HL-60 (cell line): Measurements from ENCODE around the gene KCNK7.

Experiments
- DNase-seq, 2 experiments: peaks; one replicate each; pipeline ENCODE4 v3.0.0-alpha.2; 2010 to 2020; ENCODE audit warnings: low read depth in 1 of 2, low spot score in 1 of 2
- H3K27ac ChIP-seq: fragments of 250-450 bp; sonication (Bioruptor Pico); replicated peaks from 2 replicates; pipeline ENCODE4 v1.5.1; 2020; ENCODE audit warnings: mild to moderate bottlenecking, moderate library complexity
- H3K27me3 ChIP-seq: fragments of 250-450 bp; sonication (Bioruptor Pico); 2 replicates; pipeline ENCODE4 v1.5.1; 2021; ENCODE audit warnings: mild to moderate bottlenecking, moderate library complexity; ENCODE audit not compliant: insufficient read depth, poor library complexity, severe bottlenecking
- H3K4me3 ChIP-seq: replicated peaks from 2 replicates; pipeline ENCODE4 v1.5.1; 2011; ENCODE audit warnings: mild to moderate bottlenecking, control low read depth, low read length; ENCODE audit not compliant: insufficient read depth
- GABPA ChIP-seq: IDR thresholded peaks from 2 replicates; pipeline ENCODE4 v1.6.1; 2012; ENCODE audit warnings: low read depth
- POLR2AphosphoS5 ChIP-seq: IDR thresholded peaks from 2 replicates; pipeline ENCODE4 v1.6.1; 2012; ENCODE audit warnings: low read depth
- SPI1 ChIP-seq: IDR thresholded peaks from 2 replicates; pipeline ENCODE4 v1.6.1; 2012; ENCODE audit warnings: low read depth, mild to moderate bottlenecking, borderline replicate concordance
- TF ChIP-seq, protein P1 (sequence below): IDR thresholded peaks from 2 replicates; pipeline ENCODE4 v1.6.1; 2012; ENCODE audit warnings: low read depth; ENCODE audit not compliant: insufficient replicate concordance
- TF ChIP-seq, protein P2 (sequence below): IDR thresholded peaks from one replicate; pipeline ENCODE4 v1.5.1; 2011; ENCODE audit warnings: low read length, control low read depth, inconsistent platforms; ENCODE audit not compliant: insufficient read depth

Gene KCNK7

DNA sequence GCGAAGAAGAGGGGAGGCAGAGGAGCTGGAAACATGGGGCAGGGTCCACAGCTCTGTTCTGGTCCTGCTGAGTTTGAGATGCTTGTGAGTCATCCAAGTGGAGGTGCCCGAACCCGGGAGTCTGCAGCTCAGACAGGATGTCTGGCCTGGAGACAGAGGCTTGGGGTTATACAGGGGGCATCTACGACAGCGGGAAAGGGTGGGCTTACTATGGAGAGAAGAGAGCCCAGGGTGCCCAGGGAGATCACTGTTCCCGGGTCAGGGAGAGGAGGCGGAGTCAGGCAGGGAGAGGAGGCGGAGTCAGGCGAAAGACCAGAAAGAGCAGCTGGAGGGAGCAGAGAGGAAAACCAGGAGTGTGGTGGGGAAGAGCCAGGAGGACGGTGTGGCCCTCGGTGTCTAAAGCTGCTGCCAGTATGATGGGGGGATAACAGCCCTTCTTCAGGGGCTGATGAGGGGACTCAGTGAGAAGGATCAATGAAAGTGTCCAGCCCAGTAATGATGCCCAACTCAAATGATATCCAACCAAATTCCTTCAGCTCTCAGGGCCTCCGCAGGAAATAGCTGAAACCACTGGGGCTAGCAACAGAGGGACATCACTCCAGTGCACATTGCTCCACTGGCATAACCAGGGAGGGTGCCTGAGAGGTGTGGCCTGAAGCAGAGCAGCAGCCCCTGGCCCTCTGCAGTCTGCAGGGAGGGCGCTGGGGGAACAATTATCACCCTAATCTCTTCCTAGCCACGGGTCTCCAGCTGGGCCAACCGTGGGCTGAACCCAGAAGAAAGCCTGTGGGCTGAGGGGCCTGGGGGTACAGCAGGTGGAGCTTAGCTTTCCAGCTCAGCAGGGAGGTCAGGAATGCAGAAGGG lies 34.8 kb downstream of the KCNK7 start:
- no peaks in the 10 kb centered on the region for H3K27me3 ChIP-seq
- no peak for DNase-seq
- H3K27ac ChIP-seq: no peak overlapping the region
- TF ChIP-seq, protein P1, sequence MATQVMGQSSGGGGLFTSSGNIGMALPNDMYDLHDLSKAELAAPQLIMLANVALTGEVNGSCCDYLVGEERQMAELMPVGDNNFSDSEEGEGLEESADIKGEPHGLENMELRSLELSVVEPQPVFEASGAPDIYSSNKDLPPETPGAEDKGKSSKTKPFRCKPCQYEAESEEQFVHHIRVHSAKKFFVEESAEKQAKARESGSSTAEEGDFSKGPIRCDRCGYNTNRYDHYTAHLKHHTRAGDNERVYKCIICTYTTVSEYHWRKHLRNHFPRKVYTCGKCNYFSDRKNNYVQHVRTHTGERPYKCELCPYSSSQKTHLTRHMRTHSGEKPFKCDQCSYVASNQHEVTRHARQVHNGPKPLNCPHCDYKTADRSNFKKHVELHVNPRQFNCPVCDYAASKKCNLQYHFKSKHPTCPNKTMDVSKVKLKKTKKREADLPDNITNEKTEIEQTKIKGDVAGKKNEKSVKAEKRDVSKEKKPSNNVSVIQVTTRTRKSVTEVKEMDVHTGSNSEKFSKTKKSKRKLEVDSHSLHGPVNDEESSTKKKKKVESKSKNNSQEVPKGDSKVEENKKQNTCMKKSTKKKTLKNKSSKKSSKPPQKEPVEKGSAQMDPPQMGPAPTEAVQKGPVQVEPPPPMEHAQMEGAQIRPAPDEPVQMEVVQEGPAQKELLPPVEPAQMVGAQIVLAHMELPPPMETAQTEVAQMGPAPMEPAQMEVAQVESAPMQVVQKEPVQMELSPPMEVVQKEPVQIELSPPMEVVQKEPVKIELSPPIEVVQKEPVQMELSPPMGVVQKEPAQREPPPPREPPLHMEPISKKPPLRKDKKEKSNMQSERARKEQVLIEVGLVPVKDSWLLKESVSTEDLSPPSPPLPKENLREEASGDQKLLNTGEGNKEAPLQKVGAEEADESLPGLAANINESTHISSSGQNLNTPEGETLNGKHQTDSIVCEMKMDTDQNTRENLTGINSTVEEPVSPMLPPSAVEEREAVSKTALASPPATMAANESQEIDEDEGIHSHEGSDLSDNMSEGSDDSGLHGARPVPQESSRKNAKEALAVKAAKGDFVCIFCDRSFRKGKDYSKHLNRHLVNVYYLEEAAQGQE: no peak
- no peak for TF ChIP-seq SPI1
- TF ChIP-seq POLR2AphosphoS5: no peak
- TF ChIP-seq, protein P2, sequence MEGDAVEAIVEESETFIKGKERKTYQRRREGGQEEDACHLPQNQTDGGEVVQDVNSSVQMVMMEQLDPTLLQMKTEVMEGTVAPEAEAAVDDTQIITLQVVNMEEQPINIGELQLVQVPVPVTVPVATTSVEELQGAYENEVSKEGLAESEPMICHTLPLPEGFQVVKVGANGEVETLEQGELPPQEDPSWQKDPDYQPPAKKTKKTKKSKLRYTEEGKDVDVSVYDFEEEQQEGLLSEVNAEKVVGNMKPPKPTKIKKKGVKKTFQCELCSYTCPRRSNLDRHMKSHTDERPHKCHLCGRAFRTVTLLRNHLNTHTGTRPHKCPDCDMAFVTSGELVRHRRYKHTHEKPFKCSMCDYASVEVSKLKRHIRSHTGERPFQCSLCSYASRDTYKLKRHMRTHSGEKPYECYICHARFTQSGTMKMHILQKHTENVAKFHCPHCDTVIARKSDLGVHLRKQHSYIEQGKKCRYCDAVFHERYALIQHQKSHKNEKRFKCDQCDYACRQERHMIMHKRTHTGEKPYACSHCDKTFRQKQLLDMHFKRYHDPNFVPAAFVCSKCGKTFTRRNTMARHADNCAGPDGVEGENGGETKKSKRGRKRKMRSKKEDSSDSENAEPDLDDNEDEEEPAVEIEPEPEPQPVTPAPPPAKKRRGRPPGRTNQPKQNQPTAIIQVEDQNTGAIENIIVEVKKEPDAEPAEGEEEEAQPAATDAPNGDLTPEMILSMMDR: no peak
- TF ChIP-seq GABPA: no peak
- H3K4me3 ChIP-seq: no peak overlapping the region

DNA sequence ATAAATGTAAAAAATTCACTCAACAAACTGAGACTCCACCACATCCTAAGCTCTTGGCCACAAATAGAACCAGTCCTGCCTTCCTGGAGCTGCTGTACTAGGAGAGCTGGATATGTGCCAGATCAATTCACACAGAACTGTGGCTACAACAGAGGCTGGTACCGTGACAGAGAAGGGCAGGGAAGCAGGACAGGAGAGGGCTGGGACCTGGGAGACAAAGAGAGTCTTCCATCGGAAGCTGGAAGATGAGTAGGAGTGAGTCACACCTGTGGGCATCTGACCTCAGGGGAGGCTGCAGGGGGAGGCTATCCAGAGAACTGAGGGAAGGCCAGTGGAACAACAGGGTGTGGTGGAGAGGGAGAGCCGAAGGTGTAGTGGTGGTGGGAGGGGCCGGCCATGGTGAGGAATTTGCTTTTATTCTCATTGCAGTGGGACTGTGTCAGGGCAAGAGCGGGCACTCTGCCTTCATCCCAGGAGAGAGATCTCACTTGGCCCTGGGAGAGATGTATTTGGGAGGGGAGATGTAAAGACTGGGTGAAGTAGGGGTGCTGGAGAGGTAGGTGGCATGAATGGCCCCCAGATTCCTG lies 35.6 kb downstream of the KCNK7 start:
- TF ChIP-seq SPI1: no peak
- TF ChIP-seq, protein P2: no peak
- no peak for TF ChIP-seq POLR2AphosphoS5
- no peak for TF ChIP-seq GABPA
- TF ChIP-seq, protein P1: no peak
- Histone ChIP-seq H3K27ac (no peak overlapping the region), H3K27me3 (no peaks in the 10 kb centered on the region), H3K4me3 (no peak overlapping the region)
- no peak for DNase-seq

DNA sequence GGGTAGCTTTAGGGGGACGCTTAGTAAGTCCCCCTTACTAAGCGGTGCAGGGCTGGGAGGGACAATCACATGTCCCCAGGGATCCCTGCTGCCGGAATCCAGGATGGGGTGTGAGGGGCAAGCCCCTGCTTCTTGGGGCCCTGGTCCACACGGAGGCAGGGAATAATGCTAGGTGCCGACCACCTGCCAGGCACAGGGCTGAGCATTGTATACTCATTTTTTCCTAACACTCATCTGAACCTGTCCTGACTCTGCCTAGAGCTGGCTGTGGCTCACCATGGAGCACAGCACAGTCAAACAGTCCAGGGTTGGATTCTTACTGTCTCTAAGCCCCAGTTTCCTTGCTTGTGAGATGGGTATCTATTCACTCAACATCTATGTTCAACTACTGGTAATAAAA lies 36.1 kb downstream of the KCNK7 start:
- no peak overlapping the region for H3K4me3 ChIP-seq
- no peak overlapping the region for H3K27ac ChIP-seq
- DNase-seq: no peak
- TF ChIP-seq POLR2AphosphoS5: no peak
- TF ChIP-seq, protein P1: no peak
- TF ChIP-seq GABPA: no peak
- no peak for TF ChIP-seq SPI1
- TF ChIP-seq, protein P2: no peak
- no peaks in the 10 kb centered on the region for H3K27me3 ChIP-seq
